Cardiac muscle cell (in vitro differentiated cells and primary cell): ENCODE measurements around the gene GPAT3. TPM values are rescaled to one million over a fixed set of nuclear protein-coding genes. Genes with fewer than 3 reads are reported as not detected.

ENCODE experiments used
- DNase-seq, 2 donors: peaks; one replicate each; pipeline versions ENCODE4 v3.0.0 to v3.0.0-alpha.2; 2010 to 2017; ENCODE audit warnings: low read depth in 1 of 2, low spot score in 1 of 2
- H3K27ac ChIP-seq: fragments of 200-600 bp; sonication (generic); 2 replicates; pipeline ENCODE4 v1.5.1; 2016
- H3K27me3 ChIP-seq: fragments of 200-600 bp; sonication (generic); 2 replicates; pipeline ENCODE4 v1.6.0; 2016; ENCODE audit warnings: control low read depth
- H3K36me3 ChIP-seq: fragments of 200-600 bp; sonication (generic); 2 replicates; pipeline ENCODE4 v1.5.1; 2016; ENCODE audit warnings: control low read depth
- H3K4me1 ChIP-seq: fragments of 200-600 bp; sonication (generic); 2 replicates; pipeline ENCODE4 v1.8.1; 2017; ENCODE audit warnings: low read depth, mild to moderate bottlenecking, mixed run types
- H3K4me3 ChIP-seq: fragments of 200-600 bp; sonication (generic); 2 replicates; pipeline ENCODE4 v1.5.1; 2016; ENCODE audit warnings: mild to moderate bottlenecking
- H3K9me3 ChIP-seq: fragments of 200-600 bp; sonication (generic); 2 replicates; pipeline ENCODE4 v1.5.1; 2017; ENCODE audit warnings: low read depth, mild to moderate bottlenecking, control low read depth
- polyA plus RNA-seq: library from polyadenylated mRNA; unstranded; fragments of >200 nt; fragmentation: Nextera tagmentation; extraction: Ambion mirVana; gene quantifications from 2 replicates; pipeline ENCODE4 v1.2.1, GENCODE V29; 2016
- total RNA-seq: library from RNA; depleted of rRNA; stranded (reverse); fragments of >200 nt; gene quantifications from 2 replicates; pipeline ENCODE4 v1.2.3, GENCODE V29; 2016
- TF ChIP-seq, protein P1 (sequence below): IDR thresholded peaks from 2 replicates; pipeline ENCODE4 v1.5.1; 2012; ENCODE audit warnings: low read depth, mild to moderate bottlenecking, low read length

GPAT3 gene
- total and polyA plus RNA-seq, 2 experiments from 2014 or later = 2.3 to 5.1 TPM

DNA sequence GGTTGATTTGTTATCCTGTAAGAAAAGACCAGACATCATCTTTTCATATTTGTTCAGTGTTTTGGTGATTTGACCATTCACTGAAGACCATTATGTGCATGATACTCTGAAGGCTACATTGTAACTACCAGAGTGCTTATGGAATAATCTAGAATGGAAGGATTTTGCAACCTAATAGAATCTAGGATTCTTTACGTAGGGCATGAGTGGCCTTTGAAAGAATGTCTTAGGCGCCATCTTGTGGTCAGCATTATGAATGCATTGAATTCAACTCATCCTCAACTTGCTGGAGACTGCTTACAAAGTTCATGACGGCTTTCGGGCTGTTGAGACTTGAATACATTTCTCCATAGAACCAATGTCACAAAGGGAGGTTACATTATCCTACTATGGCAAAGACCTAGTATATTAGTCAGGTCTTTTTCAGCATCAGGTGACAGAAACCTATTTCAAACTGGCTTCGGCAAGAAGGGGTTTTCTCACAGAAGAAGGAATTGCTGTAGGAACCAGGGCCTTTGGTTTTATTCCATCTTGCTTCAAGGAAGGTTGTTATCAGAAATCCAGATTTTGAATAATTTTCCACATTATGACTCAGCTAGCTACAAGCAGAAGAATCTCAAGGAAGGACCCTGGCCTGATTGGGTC, 104.1 kb downstream of the GPAT3 start:
- Histone ChIP-seq H3K4me1 (no peaks in the 10 kb centered on the region), H3K27me3 (peaks cover 8% of the 10 kb centered on the region), H3K9me3 (no peaks in the 10 kb centered on the region), H3K27ac (no peak overlapping the region), H3K4me3 (no peak overlapping the region), H3K36me3 (no peaks in the 10 kb centered on the region)
- TF ChIP-seq, protein P1, sequence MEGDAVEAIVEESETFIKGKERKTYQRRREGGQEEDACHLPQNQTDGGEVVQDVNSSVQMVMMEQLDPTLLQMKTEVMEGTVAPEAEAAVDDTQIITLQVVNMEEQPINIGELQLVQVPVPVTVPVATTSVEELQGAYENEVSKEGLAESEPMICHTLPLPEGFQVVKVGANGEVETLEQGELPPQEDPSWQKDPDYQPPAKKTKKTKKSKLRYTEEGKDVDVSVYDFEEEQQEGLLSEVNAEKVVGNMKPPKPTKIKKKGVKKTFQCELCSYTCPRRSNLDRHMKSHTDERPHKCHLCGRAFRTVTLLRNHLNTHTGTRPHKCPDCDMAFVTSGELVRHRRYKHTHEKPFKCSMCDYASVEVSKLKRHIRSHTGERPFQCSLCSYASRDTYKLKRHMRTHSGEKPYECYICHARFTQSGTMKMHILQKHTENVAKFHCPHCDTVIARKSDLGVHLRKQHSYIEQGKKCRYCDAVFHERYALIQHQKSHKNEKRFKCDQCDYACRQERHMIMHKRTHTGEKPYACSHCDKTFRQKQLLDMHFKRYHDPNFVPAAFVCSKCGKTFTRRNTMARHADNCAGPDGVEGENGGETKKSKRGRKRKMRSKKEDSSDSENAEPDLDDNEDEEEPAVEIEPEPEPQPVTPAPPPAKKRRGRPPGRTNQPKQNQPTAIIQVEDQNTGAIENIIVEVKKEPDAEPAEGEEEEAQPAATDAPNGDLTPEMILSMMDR = peak; percentile 74
- peak; percentile 81 to 88 for DNase-seq

DNA sequence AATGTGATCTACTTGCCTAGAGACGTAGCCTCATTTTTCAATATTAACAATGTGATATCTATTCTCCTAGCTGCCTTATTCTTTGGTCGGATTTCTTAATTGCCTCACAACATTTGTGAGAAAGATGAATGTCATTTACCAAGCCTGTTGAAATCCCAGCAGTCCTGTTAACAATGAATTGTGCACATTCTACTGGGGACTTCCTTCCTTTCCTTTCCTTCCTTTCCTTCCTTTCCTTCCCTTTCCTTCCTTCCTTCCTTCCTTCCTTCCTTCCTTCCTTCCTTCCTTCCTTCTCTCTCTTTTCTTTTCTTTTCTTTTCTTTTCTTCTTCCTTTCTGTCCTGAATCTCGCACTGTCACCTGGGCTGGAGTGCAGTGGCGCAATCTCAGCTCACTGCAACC, 107.1 kb downstream of the GPAT3 start:
- Histone ChIP-seq H3K36me3 (no peaks in the 10 kb centered on the region), H3K27ac (no peak overlapping the region), H3K4me3 (no peak overlapping the region), H3K27me3 (peaks cover 8% of the 10 kb centered on the region), H3K4me1 (no peaks in the 10 kb centered on the region), H3K9me3 (no peaks in the 10 kb centered on the region)
- DNase-seq = no peak
- TF ChIP-seq, protein P1 = no peak

- H3K27ac ChIP-seq = no peak overlapping the region
- no peaks in the 10 kb centered on the region for H3K36me3 ChIP-seq
- peak; percentile 63 to 82 for DNase-seq
- H3K4me3 ChIP-seq = no peak overlapping the region
- H3K27me3 ChIP-seq = peaks cover 8% of the 10 kb centered on the region
- TF ChIP-seq, protein P1 = peak; percentile 76
- no peaks in the 10 kb centered on the region for H3K9me3 ChIP-seq
- no peaks in the 10 kb centered on the region for H3K4me1 ChIP-seq
Observed at GRCh38 chr4:83644677-83645659, 109.1 kb downstream of the GPAT3 start.

GRCh38 chr4:83646538-83647239, 110.8 kb downstream of the GPAT3 start:
- Histone ChIP-seq H3K4me1 (no peaks in the 10 kb centered on the region), H3K27ac (no peak overlapping the region), H3K9me3 (no peaks in the 10 kb centered on the region), H3K36me3 (no peaks in the 10 kb centered on the region), H3K27me3 (no peaks in the 10 kb centered on the region), H3K4me3 (no peak overlapping the region)
- no peak for DNase-seq
- TF ChIP-seq, protein P1 = no peak

DNA sequence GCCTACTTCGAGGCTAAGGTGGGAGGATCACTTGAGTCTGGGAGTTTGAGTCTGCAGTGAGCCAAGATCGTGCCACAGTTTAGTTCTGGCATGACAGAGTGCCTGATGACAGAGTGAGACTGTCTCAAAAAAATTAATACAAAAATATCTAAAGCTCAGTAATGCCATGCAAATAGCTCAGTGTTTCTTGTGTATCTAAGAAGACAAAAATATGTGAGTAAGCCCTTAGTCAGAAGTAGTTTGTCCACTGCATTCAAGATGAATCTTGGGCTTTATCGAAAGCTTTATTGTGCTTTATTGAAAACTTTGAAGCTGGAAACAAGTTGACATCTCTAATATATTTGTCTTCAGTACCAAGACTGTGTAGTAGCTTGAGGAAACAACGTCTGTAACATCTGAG, 115.9 kb downstream of the GPAT3 start:
- H3K4me1 ChIP-seq = no peaks in the 10 kb centered on the region
- no peaks in the 10 kb centered on the region for H3K36me3 ChIP-seq
- H3K27ac ChIP-seq = no peak overlapping the region
- H3K27me3 ChIP-seq = no peaks in the 10 kb centered on the region
- TF ChIP-seq, protein P1 = no peak
- no peak for DNase-seq
- no peaks in the 10 kb centered on the region for H3K9me3 ChIP-seq
- no peak overlapping the region for H3K4me3 ChIP-seq
